ENCODE data around the gene SUMF1.

The SUMF1 gene

GRCh38 chr3:4454142-4454541 lies 12.9 kb downstream of the SUMF1 start:
- Histone ChIP-seq H3K27me3 (ENCODE audit: control insufficient read depth, insufficient read depth, low read length) (no peaks in the 10 kb centered on the region), H3K4me3 (ENCODE audit: low read depth, low read length) (no peak overlapping the region), H3K27ac (ENCODE audit: low read depth, low read length) (no peak overlapping the region), H3K4me1 (ENCODE audit: control insufficient read depth, insufficient read depth, low read length) (peaks cover 1% of the 10 kb centered on the region; the same call in 1 of the 2 replicates), H3K9me3 (ENCODE audit: control insufficient read depth, insufficient read depth, low read length) (no peaks in the 10 kb centered on the region), H3K9ac (ENCODE audit: low read depth, low read length) (no peak overlapping the region), H3K36me3 (ENCODE audit: control insufficient read depth, insufficient read depth, low read length) (peaks cover under 1% of the 10 kb centered on the region; the same call in 1 of the 2 replicates)

- Histone ChIP-seq H3K9me3 (ENCODE audit: control insufficient read depth, insufficient read depth, low read length) (no peaks in the 10 kb centered on the region), H3K27me3 (ENCODE audit: control insufficient read depth, insufficient read depth, low read length) (no peaks in the 10 kb centered on the region), H3K4me1 (ENCODE audit: control insufficient read depth, insufficient read depth, low read length) (peaks cover 15% of the 10 kb centered on the region), H3K27ac (ENCODE audit: low read depth, low read length) (no peak overlapping the region), H3K9ac (ENCODE audit: low read depth, low read length) (no peak overlapping the region), H3K36me3 (ENCODE audit: control insufficient read depth, insufficient read depth, low read length) (peaks cover 4% of the 10 kb centered on the region; the same call in 1 of the 2 replicates), H3K4me3 (ENCODE audit: low read depth, low read length) (no peak overlapping the region)
Measured at GRCh38 chr3:4449043-4449805, 17.8 kb downstream of the SUMF1 start.

GRCh38 chr3:4448187-4448586 lies 18.9 kb downstream of the SUMF1 start:
- Histone ChIP-seq H3K9me3 (ENCODE audit: control insufficient read depth, insufficient read depth, low read length) (no peaks in the 10 kb centered on the region), H3K4me1 (ENCODE audit: control insufficient read depth, insufficient read depth, low read length) (peaks cover 15% of the 10 kb centered on the region), H3K27me3 (ENCODE audit: control insufficient read depth, insufficient read depth, low read length) (no peaks in the 10 kb centered on the region), H3K36me3 (ENCODE audit: control insufficient read depth, insufficient read depth, low read length) (peaks cover 4% of the 10 kb centered on the region; the same call in 1 of the 2 replicates), H3K4me3 (ENCODE audit: low read depth, low read length) (no peak overlapping the region; the same call in 1 of the 2 replicates), H3K9ac (ENCODE audit: low read depth, low read length) (no peak overlapping the region), H3K27ac (ENCODE audit: low read depth, low read length) (no peak overlapping the region)

GRCh38 chr3:4447295-4447999 lies 19.6 kb downstream of the SUMF1 start:
- Histone ChIP-seq H3K4me1 (ENCODE audit: control insufficient read depth, insufficient read depth, low read length) (peaks cover 15% of the 10 kb centered on the region), H3K27me3 (ENCODE audit: control insufficient read depth, insufficient read depth, low read length) (no peaks in the 10 kb centered on the region), H3K36me3 (ENCODE audit: control insufficient read depth, insufficient read depth, low read length) (peaks cover 4% of the 10 kb centered on the region; the same call in 1 of the 2 replicates), H3K9ac (ENCODE audit: low read depth, low read length) (no peak overlapping the region), H3K27ac (ENCODE audit: low read depth, low read length) (no peak overlapping the region), H3K9me3 (ENCODE audit: control insufficient read depth, insufficient read depth, low read length) (no peaks in the 10 kb centered on the region), H3K4me3 (ENCODE audit: low read depth, low read length) (no peak overlapping the region)

GRCh38 chr3:4440951-4441350 lies 26.1 kb downstream of the SUMF1 start:
- H3K27ac ChIP-seq (ENCODE audit: low read depth, low read length) = no peak overlapping the region
- no peak overlapping the region for H3K4me3 ChIP-seq (ENCODE audit: low read depth, low read length)
- H3K36me3 ChIP-seq (ENCODE audit: control insufficient read depth, insufficient read depth, low read length) = peaks cover 3% of the 10 kb centered on the region; the same call in 1 of the 2 replicates
- H3K9ac ChIP-seq (ENCODE audit: low read depth, low read length) = no peak overlapping the region
- H3K27me3 ChIP-seq (ENCODE audit: control insufficient read depth, insufficient read depth, low read length) = no peaks in the 10 kb centered on the region
- no peaks in the 10 kb centered on the region for H3K9me3 ChIP-seq (ENCODE audit: control insufficient read depth, insufficient read depth, low read length)
- H3K4me1 ChIP-seq (ENCODE audit: control insufficient read depth, insufficient read depth, low read length) = no peaks in the 10 kb centered on the region

GRCh38 chr3:4438296-4438695 lies 28.8 kb downstream of the SUMF1 start:
- Histone ChIP-seq H3K36me3 (ENCODE audit: control insufficient read depth, insufficient read depth, low read length) (peaks cover 5% of the 10 kb centered on the region; the same call in 1 of the 2 replicates), H3K9me3 (ENCODE audit: control insufficient read depth, insufficient read depth, low read length) (no peaks in the 10 kb centered on the region), H3K4me1 (ENCODE audit: control insufficient read depth, insufficient read depth, low read length) (peaks cover 5% of the 10 kb centered on the region; the same call in 1 of the 2 replicates), H3K9ac (ENCODE audit: low read depth, low read length) (no peak overlapping the region), H3K27me3 (ENCODE audit: control insufficient read depth, insufficient read depth, low read length) (no peaks in the 10 kb centered on the region), H3K4me3 (ENCODE audit: low read depth, low read length) (no peak overlapping the region), H3K27ac (ENCODE audit: low read depth, low read length) (no peak overlapping the region)

- Histone ChIP-seq H3K36me3 (ENCODE audit: control insufficient read depth, insufficient read depth, low read length) (peaks cover 3% of the 10 kb centered on the region; the same call in 1 of the 2 replicates), H3K9ac (ENCODE audit: low read depth, low read length) (no peak overlapping the region), H3K27ac (ENCODE audit: low read depth, low read length) (no peak overlapping the region), H3K4me3 (ENCODE audit: low read depth, low read length) (no peak overlapping the region), H3K27me3 (ENCODE audit: control insufficient read depth, insufficient read depth, low read length) (no peaks in the 10 kb centered on the region), H3K4me1 (ENCODE audit: control insufficient read depth, insufficient read depth, low read length) (peaks cover 17% of the 10 kb centered on the region), H3K9me3 (ENCODE audit: control insufficient read depth, insufficient read depth, low read length) (peaks cover 9% of the 10 kb centered on the region; the same call in 1 of the 2 replicates)
Measured at GRCh38 chr3:4432259-4432658, 34.8 kb downstream of the SUMF1 start.

- H3K27me3 ChIP-seq (ENCODE audit: control insufficient read depth, insufficient read depth, low read length) = no peaks in the 10 kb centered on the region
- peaks cover 17% of the 10 kb centered on the region for H3K4me1 ChIP-seq (ENCODE audit: control insufficient read depth, insufficient read depth, low read length)
- H3K36me3 ChIP-seq (ENCODE audit: control insufficient read depth, insufficient read depth, low read length) = peaks cover 3% of the 10 kb centered on the region; the same call in 1 of the 2 replicates
Measured at GRCh38 chr3:4429648-4430350, 37.3 kb downstream of the SUMF1 start.

GRCh38 chr3:4426782-4427344 lies 40.2 kb downstream of the SUMF1 start:
- Histone ChIP-seq H3K36me3 (ENCODE audit: control insufficient read depth, insufficient read depth, low read length) (no peaks in the 10 kb centered on the region), H3K9ac (ENCODE audit: low read depth, low read length) (no peak overlapping the region), H3K27me3 (ENCODE audit: control insufficient read depth, insufficient read depth, low read length) (no peaks in the 10 kb centered on the region), H3K4me3 (ENCODE audit: low read depth, low read length) (no peak overlapping the region), H3K4me1 (ENCODE audit: control insufficient read depth, insufficient read depth, low read length) (peaks cover 1% of the 10 kb centered on the region), H3K27ac (ENCODE audit: low read depth, low read length) (no peak overlapping the region), H3K9me3 (ENCODE audit: control insufficient read depth, insufficient read depth, low read length) (peaks cover 9% of the 10 kb centered on the region; the same call in 1 of the 2 replicates)

More at GRCh38 chr3:4429648-4430350, 37.3 kb downstream of the SUMF1 start:
- H3K4me3 ChIP-seq (ENCODE audit: low read depth, low read length) = no peak overlapping the region
- H3K9me3 ChIP-seq (ENCODE audit: control insufficient read depth, insufficient read depth, low read length) = peaks cover 9% of the 10 kb centered on the region; the same call in 1 of the 2 replicates
- no peak overlapping the region for H3K9ac ChIP-seq (ENCODE audit: low read depth, low read length)
- H3K27ac ChIP-seq (ENCODE audit: low read depth, low read length) = no peak overlapping the region

GRCh38 chr3:4426261-4426781 lies 40.7 kb downstream of the SUMF1 start:
- Histone ChIP-seq H3K27ac (ENCODE audit: low read depth, low read length) (no peak overlapping the region), H3K9me3 (ENCODE audit: control insufficient read depth, insufficient read depth, low read length) (peaks cover 6% of the 10 kb centered on the region; the same call in 1 of the 2 replicates), H3K9ac (ENCODE audit: low read depth, low read length) (no peak overlapping the region), H3K27me3 (ENCODE audit: control insufficient read depth, insufficient read depth, low read length) (no peaks in the 10 kb centered on the region), H3K4me1 (ENCODE audit: control insufficient read depth, insufficient read depth, low read length) (no peaks in the 10 kb centered on the region; the same call in 1 of the 2 replicates), H3K36me3 (ENCODE audit: control insufficient read depth, insufficient read depth, low read length) (no peaks in the 10 kb centered on the region), H3K4me3 (ENCODE audit: low read depth, low read length) (no peak overlapping the region)
